Type B pancreatic cell (in vitro differentiated cells): ENCODE results near the gene NME7. TPM values are rescaled to one million over a fixed set of nuclear protein-coding genes. Genes with fewer than 3 reads are reported as not detected.

Experiments
- DNase-seq: peaks from one replicate; pipeline ENCODE4 v3.0.0; 2021; ENCODE audit warnings: mixed read lengths; ENCODE audit not compliant: unreplicated experiment; ENCODE audit errors: extremely low spot score
- H3K27ac Mint-ChIP-seq: 2 replicates; pipeline ENCODE4 v1.8.0; 2021; ENCODE audit warnings: mild to moderate bottlenecking, mixed read lengths
- H3K27me3 Mint-ChIP-seq: 2 replicates; pipeline ENCODE4 v1.8.0; 2021; ENCODE audit warnings: mixed read lengths
- H3K36me3 Mint-ChIP-seq: 2 replicates; pipeline ENCODE4 v1.8.0; 2021; ENCODE audit warnings: mixed read lengths
- H3K4me1 Mint-ChIP-seq: one replicate; pipeline ENCODE4 v1.8.0; 2021; ENCODE audit warnings: mixed read lengths; ENCODE audit not compliant: unreplicated experiment
- H3K4me3 Mint-ChIP-seq: 2 replicates; pipeline ENCODE4 v1.8.0; 2021; ENCODE audit warnings: mild to moderate bottlenecking, mixed read lengths
- H3K9me3 Mint-ChIP-seq: 2 replicates; pipeline ENCODE4 v1.8.0; 2021; ENCODE audit warnings: mixed read lengths
- total RNA-seq: library from RNA; stranded (reverse); gene quantifications from 2 replicates; pipeline ENCODE4 v1.2.1, GENCODE V29; 2021; ENCODE audit warnings: low replicate concordance
- TF ChIP-seq, protein P1 (sequence below): fragments of 200-600 bp; sonication (generic); conservative IDR thresholded peaks from 2 replicates; pipeline ENCODE4 v1.5.0; 2021; ENCODE audit warnings: antibody characterized with exemption, mild to moderate bottlenecking

Gene NME7
- total RNA-seq, 1 donor from 2014 or later = 25.9 TPM

DNA sequence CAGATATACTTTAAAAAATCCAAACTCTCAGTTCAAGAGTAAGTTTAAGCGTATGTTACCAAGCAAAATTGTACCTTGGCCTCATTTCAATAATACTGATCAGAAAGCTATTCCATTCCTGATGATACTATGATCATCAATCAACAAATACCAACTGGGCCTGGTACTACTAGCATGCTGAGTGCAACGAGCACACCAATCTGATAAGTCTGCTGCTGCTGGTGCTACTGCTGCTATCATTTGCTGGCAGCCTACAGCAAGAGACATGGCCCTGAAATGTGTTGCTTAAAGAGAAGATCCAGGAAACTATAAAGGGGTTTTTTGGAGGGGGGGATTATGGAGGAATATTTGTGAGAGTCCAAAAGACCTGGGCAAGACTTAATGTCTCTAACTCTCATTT lies 39.7 kb downstream of the NME7 start:
- TF ChIP-seq, protein P1, sequence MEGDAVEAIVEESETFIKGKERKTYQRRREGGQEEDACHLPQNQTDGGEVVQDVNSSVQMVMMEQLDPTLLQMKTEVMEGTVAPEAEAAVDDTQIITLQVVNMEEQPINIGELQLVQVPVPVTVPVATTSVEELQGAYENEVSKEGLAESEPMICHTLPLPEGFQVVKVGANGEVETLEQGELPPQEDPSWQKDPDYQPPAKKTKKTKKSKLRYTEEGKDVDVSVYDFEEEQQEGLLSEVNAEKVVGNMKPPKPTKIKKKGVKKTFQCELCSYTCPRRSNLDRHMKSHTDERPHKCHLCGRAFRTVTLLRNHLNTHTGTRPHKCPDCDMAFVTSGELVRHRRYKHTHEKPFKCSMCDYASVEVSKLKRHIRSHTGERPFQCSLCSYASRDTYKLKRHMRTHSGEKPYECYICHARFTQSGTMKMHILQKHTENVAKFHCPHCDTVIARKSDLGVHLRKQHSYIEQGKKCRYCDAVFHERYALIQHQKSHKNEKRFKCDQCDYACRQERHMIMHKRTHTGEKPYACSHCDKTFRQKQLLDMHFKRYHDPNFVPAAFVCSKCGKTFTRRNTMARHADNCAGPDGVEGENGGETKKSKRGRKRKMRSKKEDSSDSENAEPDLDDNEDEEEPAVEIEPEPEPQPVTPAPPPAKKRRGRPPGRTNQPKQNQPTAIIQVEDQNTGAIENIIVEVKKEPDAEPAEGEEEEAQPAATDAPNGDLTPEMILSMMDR = no peak
- Mint-ChIP-seq H3K27ac (no peak overlapping the region), H3K36me3 (no peaks in the 10 kb centered on the region), H3K27me3 (no peaks in the 10 kb centered on the region), H3K4me3 (no peak overlapping the region), H3K9me3 (no peaks in the 10 kb centered on the region), H3K4me1 (no peaks in the 10 kb centered on the region)
- no peak for DNase-seq

DNA sequence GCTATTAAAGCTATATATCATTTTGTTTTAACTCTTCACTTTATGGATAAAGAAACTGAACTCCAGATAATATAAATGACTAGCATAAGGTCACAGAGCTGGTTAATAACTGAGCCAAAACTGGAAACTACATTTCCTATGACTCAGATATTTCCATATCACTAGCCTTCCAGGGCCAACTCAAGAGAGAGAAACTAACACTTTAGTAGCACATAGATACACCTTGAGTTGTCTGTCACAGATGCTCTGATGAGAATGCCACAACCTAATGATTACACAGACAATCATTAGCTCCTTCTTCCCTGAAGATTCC lies 40.7 kb downstream of the NME7 start:
- TF ChIP-seq, protein P1 = no peak
- H3K27ac Mint-ChIP-seq = no peak overlapping the region
- no peaks in the 10 kb centered on the region for H3K9me3 Mint-ChIP-seq
- H3K4me3 Mint-ChIP-seq = no peak overlapping the region
- DNase-seq = no peak
- no peaks in the 10 kb centered on the region for H3K36me3 Mint-ChIP-seq
- H3K4me1 Mint-ChIP-seq = no peaks in the 10 kb centered on the region
- no peaks in the 10 kb centered on the region for H3K27me3 Mint-ChIP-seq

DNA sequence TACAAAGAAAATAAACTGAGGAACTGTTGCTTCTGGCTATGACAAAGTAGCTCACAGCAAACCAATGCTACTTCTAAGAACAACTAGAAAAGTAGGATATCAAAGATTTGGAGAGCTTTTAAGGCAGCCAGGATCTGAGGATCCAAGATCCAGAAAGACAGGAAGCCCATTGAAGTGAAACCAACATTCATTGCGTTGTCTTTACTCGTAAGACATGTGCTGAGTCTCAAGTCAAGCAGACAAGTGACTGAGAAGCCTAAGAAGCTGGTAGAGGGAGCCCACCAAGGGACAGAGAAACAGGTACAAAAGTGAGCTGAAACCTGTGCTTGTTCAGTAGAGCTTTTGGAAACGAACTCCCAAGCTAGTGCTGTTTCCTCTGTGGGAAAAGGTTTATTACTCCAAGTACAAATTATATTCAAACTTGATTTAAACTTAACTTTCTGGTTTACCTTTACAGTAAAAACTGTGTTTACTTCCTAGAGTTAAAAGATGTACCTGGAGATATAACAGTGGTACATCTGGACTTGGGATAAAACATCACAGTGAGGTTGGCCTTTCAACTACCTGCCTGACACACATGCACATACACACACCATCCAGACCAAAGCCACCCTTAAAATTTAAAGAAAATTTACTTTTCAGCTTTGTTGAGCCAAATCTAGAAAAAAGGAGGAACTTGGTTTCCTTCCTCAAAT lies 41.2 kb downstream of the NME7 start:
- Mint-ChIP-seq H3K9me3 (no peaks in the 10 kb centered on the region), H3K4me3 (no peak overlapping the region), H3K27me3 (no peaks in the 10 kb centered on the region), H3K36me3 (peaks cover 3% of the 10 kb centered on the region), H3K4me1 (no peaks in the 10 kb centered on the region), H3K27ac (no peak overlapping the region)
- TF ChIP-seq, protein P1 = no peak
- no peak for DNase-seq

DNA sequence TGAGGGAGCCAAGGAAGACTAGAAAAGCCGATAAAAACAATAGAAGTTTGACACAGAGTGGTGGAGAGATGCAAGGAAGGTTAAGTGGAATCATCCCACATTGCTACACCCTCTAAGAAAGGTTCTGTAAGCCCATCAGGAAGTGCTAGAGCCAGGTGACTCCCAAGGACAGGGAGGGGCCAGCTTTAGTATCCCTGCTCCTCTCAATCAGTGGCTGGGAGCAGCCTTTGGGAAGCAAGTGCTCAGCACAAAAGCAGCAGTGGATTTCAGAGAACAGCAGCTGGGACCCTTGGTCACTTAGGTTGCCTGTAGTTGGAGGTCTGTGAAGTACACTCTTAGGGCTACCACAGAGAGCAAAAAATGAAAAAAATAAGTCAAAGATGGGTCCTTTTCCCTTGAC lies 42.5 kb downstream of the NME7 start:
- no peaks in the 10 kb centered on the region for H3K27me3 Mint-ChIP-seq
- DNase-seq = no peak
- H3K36me3 Mint-ChIP-seq = peaks cover 4% of the 10 kb centered on the region
- H3K27ac Mint-ChIP-seq = no peak overlapping the region
- no peaks in the 10 kb centered on the region for H3K4me1 Mint-ChIP-seq
- H3K9me3 Mint-ChIP-seq = no peaks in the 10 kb centered on the region
- no peak overlapping the region for H3K4me3 Mint-ChIP-seq
- TF ChIP-seq, protein P1 = no peak

DNA sequence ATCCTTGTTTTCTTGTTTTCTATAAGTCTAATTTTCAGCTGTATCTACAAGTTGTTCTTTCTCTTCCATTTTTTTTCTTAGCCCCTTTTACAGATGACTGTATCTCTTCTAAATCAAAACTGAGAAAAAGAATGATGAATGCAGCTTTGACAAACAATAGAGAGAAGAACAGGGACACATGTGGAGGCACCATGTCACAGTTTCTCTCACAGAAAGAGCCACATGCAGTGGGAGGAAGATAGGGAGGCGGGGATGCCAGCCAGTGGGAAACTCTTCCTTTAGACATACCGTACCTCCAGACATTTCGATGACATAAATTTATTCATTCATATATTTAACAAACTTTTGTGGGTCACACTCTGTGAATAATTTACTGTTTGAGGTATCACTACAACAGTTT lies 45.5 kb downstream of the NME7 start:
- no peaks in the 10 kb centered on the region for H3K9me3 Mint-ChIP-seq
- peaks cover 15% of the 10 kb centered on the region for H3K36me3 Mint-ChIP-seq
- DNase-seq = no peak
- no peaks in the 10 kb centered on the region for H3K27me3 Mint-ChIP-seq
- H3K27ac Mint-ChIP-seq = no peak overlapping the region
- H3K4me3 Mint-ChIP-seq = no peak overlapping the region
- TF ChIP-seq, protein P1 = no peak
- peaks cover 4% of the 10 kb centered on the region for H3K4me1 Mint-ChIP-seq

DNA sequence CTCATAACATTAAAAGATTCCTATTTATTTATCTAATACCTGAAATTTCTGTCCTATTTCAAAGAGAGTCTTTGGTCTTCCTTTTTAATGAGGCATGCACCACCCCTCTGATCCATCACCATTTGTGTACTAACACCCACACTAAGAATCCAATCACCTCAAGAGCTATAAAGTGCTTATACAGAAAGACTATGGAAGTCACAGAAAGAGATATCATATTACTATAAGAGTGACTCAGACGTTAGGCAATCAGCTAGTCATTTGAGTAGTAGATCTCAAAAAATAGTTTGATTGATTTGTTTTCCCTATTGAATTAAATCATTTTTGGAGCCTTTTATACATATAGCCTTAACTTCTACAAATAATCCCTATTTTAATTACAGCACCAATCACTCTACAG lies 46.1 kb downstream of the NME7 start:
- Mint-ChIP-seq H3K27ac (no peak overlapping the region), H3K36me3 (peaks cover 18% of the 10 kb centered on the region), H3K27me3 (no peaks in the 10 kb centered on the region), H3K4me3 (no peak overlapping the region), H3K9me3 (no peaks in the 10 kb centered on the region), H3K4me1 (peaks cover 4% of the 10 kb centered on the region)
- DNase-seq = no peak
- TF ChIP-seq, protein P1 = no peak
